ENCODE data around the gene OR10X1.

OR10X1 gene

DNA sequence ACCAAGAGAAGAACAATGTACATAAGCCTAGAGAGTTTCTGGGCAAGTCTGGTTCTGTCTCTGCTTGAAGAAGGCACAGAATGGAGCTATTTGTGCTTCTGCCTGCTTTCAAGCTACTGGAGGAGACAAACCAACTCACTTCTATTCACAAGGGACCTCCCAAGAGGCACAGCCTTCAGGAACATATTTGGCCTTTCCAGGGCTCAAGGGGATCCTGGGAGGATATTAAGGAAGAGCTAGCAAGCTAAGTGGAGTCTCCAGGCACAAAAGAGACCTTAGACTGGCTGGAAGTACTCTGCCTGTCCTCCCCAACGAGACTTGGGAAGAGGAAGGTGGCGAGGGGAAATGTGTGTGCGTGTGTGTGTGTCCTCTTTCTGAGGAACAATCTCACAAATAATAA lies 25.3 kb downstream of the OR10X1 start, which contains the start of gene OR6Y1:
Gene OR6Y1, minus strand, starts transcription at position 54 of the 400 bp plus-strand sequence. CDS start 6,300 bp downstream, outside the sequence.
- no peak within 1 kb of the TSS for H3K27ac ChIP-seq
- TF ChIP-seq, protein P1, sequence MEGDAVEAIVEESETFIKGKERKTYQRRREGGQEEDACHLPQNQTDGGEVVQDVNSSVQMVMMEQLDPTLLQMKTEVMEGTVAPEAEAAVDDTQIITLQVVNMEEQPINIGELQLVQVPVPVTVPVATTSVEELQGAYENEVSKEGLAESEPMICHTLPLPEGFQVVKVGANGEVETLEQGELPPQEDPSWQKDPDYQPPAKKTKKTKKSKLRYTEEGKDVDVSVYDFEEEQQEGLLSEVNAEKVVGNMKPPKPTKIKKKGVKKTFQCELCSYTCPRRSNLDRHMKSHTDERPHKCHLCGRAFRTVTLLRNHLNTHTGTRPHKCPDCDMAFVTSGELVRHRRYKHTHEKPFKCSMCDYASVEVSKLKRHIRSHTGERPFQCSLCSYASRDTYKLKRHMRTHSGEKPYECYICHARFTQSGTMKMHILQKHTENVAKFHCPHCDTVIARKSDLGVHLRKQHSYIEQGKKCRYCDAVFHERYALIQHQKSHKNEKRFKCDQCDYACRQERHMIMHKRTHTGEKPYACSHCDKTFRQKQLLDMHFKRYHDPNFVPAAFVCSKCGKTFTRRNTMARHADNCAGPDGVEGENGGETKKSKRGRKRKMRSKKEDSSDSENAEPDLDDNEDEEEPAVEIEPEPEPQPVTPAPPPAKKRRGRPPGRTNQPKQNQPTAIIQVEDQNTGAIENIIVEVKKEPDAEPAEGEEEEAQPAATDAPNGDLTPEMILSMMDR (conservative IDR thresholded peaks at IDR 0.05) = no peak
- TF ChIP-seq ZFX (IDR thresholded peaks at IDR 0.05) = no peak

DNA sequence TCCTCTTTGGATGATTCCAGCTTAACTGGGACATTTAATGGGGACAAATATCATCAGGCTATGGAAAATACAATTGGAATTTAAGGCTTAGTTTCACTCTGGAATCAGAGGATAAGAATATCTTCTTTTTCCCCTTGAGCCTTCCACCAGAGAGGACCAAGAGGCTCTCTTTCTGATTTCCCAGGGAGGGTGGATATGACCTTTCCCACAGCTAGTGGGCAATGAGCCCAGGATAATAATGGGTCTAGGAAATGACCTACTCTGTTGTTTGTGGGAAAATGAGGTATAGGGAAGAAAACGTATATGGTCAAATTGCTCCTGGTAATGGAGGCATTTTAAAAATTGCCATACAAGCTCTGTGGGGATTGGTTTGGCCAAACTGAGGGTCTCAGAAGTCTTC lies 27.4 kb downstream of the OR10X1 start:
- H3K27ac ChIP-seq = no peak overlapping the region
- TF ChIP-seq, protein P1 (conservative IDR thresholded peaks at IDR 0.05) = no peak
- TF ChIP-seq ZFX (IDR thresholded peaks at IDR 0.05) = no peak

DNA sequence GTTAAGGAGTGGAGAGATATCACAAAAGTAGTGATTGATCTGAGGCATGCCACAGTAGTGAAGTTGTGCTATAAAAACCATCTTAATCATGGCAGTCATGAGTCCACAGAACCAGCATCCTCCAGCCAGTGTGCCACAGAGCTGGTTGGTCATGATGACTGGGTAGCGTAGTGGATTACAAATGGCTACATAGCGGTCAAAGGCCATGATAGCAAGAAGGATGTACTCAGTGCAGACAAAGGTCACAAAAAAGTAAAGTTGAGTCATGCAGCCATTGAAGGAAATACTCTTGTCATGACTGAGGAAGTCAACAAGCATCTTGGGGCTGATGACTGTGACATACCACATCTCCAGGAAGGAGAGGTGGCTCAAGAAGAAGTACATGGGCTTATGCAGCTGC lies 32.2 kb downstream of the OR10X1 start:
- H3K27ac ChIP-seq = no peak overlapping the region
- TF ChIP-seq ZFX (IDR thresholded peaks at IDR 0.05) = no peak
- TF ChIP-seq, protein P1 (conservative IDR thresholded peaks at IDR 0.05) = no peak

DNA sequence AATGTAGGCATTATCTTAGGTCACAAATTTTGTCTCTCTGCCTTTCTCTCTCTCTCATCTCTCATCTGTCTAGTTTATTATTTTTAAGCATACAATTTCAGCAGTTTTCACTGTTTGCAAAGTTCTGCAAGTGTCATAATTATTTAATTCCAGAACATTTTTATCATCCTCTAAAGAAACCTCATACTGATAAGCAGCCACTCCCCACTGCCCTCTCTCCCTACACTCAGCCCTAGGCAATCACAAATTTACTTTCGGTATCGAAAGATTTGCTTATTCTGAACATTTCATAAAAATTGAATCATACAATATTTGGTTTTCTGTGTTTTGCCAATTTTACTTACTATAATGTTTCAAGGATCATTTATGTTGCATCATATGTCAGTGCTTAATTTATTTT lies 42.1 kb downstream of the OR10X1 start:
- TF ChIP-seq, protein P1 (conservative IDR thresholded peaks at IDR 0.05) = no peak
- no peak for TF ChIP-seq ZFX (IDR thresholded peaks at IDR 0.05)
- H3K27ac ChIP-seq = no peak overlapping the region

DNA sequence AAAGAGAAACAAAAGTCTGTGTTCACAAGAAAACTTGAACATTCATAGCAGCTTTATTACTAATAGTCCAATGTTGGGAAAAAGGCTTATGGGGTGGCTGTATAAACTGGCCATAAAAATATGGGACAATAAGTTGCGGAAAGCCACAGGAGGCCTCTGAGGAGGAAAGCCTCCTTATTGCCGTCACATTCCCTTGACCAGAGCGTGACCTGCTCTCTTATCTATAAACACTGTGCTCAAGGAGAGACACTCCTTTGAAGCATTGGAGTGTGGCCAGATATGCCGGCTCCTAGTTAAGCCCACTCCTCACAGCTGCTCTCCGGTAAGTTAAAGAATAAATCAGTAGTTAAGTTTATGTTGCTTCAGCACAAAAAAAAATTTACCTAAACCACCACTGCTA lies 45.2 kb downstream of the OR10X1 start:
- H3K27ac ChIP-seq = no peak overlapping the region
- TF ChIP-seq, protein P1 (conservative IDR thresholded peaks at IDR 0.05) = no peak
- TF ChIP-seq ZFX (IDR thresholded peaks at IDR 0.05) = no peak
